Right ventricle myocardium inferior (tissue), 1 donor: ENCODE results near the gene OLIG2. TPM values are rescaled to one million over a fixed set of nuclear protein-coding genes. Genes with fewer than 3 reads are reported as not detected.

Experiments used
- ATAC-seq: fragments of 200-7000 bp; cut with Tn5 transposase; one replicate; pipeline ENCODE4 v1.9.1; 2020; ENCODE audit warnings: mild to moderate bottlenecking, moderate library complexity
- DNase-seq: peaks from one replicate; pipeline ENCODE4 v3.0.0; 2021; ENCODE audit errors: missing footprints
- intact Hi-C: fragments of 100-400 bp; cut with DNase I; formaldehyde crosslinking; loops from one replicate; pipeline ENCODE4 v1.11.0; 2022
- total RNA-seq: library from RNA; stranded (reverse); fragmentation: NEBNext Ultra II Directional; extraction: Animal tissue kit (Norgen Biotek cat#: 25700); gene quantifications from one replicate; pipeline ENCODE4 v1.2.1, GENCODE V29; 2021
- donor health status: DM: no; HTN: yes; CAD: no; lungs with severe emphysema.

OLIG2 gene
- total RNA-seq, 1 donor from 2014 or later = not detected

- intact Hi-C loops = no loop called here
- no peak for ATAC-seq
- DNase-seq = no peak
Observed at GRCh38 chr21:33057385-33057940, 31.7 kb downstream of the OLIG2 start.

GRCh38 chr21:33058527-33058926 lies 32.8 kb downstream of the OLIG2 start:
- ATAC-seq (peak; percentile 84), DNase-seq (no peak)
- intact Hi-C loops = no loop called here

DNA sequence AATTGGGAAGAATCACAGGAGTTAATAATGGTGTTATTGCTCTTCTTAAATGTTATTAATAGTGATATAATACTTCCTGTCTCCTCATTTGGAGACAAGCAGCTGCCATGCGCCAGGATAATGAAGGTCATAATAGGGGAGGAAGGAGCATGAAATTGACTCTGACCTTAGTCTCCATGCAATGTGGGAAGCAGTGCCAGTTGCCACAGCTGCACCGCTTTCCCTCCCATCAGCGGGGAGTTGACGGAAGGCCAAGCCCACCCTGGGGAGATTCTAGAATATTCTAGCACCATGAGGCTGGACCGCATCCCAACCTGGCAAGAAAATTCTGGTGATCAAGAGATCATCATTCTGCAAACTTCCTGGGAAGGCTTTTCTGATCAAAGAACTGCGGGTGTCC lies 33.2 kb downstream of the OLIG2 start:
- intact Hi-C loops = no loop called here
- DNase-seq (no peak), ATAC-seq (no peak)

DNA sequence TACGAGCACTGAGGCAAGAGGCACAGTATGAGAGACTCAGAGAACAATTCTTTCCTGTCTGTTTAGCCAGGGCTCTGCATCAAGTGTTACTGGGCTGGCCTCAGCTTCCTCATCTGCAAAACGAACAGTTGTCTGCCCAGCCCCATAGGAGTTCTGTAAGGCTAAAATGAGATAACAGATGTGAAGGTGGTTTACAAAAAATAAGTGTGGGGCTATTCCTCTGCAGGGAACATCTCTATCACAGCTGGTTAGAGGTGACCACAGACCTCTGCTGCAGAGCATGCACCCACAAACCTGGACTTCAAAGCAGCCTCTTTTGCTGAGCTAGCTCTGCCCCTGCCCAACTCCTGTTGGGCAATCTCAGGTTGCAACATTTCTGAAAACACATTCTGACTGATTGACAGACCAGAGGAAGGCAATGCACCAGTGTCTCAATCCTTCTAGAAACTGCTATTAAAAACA lies 33.7 kb downstream of the OLIG2 start:
- intact Hi-C loops = no loop called here
- ATAC-seq (peak; percentile 60), DNase-seq (no peak)

GRCh38 chr21:33061233-33061632 lies 35.5 kb downstream of the OLIG2 start:
- DNase-seq = no peak
- intact Hi-C loops = no loop called here
- ATAC-seq = no peak

DNA sequence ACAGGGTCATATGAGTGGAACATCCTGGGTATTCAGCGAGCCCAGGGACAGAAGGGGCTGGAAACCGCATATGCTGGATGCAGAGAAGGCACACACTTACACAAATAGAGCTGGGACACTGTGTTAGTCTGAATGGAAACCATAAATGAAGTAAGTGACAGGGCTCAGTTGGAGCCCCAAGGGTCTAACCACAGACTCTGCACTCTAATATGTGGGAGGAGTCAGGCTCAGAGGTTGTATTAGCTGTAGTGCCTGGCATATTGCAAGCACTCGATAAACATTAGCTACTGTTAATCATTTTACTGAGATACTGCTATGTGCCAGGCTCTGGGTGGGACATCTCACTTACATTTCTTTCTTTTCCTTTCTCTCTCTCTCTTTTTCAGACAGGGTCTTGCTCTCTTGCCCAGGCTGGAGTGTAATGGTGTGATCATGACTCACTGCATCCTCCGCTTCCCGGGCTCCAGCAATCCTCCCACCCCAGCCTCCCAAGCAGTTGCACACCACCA lies 37.7 kb downstream of the OLIG2 start:
- intact Hi-C loops = no loop called here
- ATAC-seq (no peak), DNase-seq (no peak)

- ATAC-seq (no peak), DNase-seq (no peak)
- intact Hi-C loops = no loop called here
Observed at GRCh38 chr21:33063907-33064622, 38.3 kb downstream of the OLIG2 start.

DNA sequence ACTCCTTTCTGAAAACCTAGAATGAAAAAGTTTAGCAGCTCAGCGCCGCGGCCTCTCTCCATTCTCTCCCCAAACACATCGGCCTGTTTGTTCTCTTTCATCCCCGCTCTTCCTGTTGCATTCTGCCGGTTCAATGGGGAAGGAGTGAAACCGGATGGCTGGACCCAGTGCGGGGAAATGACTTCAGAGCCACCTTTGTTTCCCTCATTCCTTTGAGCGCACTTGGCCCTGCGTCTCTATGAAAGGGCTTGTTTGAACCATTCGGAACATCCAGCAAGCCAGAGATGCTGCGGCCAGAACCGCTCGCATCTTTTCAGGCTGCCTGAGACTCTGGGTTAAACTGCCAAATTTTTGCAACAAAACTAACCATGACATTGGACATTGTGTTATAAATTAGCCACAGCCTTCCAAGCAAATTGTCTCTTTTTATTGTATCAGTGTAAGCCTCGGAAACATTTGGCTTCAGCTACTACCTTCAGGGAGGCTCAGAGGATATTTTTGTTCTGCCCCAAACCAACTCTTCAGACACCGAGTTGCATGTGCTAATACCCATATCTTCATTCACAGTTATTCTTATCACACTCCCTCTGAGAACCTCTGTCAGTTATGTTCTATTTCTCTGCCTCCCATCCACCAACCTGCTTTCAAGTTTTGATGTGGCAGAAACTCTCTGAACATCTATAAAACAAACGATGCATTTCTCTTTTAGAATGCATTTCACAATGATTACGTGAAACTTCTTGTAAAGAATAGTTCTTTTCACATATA lies 39.1 kb downstream of the OLIG2 start:
- intact Hi-C loops = no loop called here
- no peak for ATAC-seq
- DNase-seq = no peak

- DNase-seq (no peak), ATAC-seq (no peak)
- intact Hi-C loops = no loop called here
Observed at GRCh38 chr21:33067043-33067442, 41.3 kb downstream of the OLIG2 start.

- intact Hi-C loops = no loop called here
Observed at GRCh38 chr21:33067457-33067856, 41.7 kb downstream of the OLIG2 start.

GRCh38 chr21:33069243-33069642 lies 43.5 kb downstream of the OLIG2 start:
- ATAC-seq = no peak
- intact Hi-C loops = no loop called here
- DNase-seq = no peak

More at GRCh38 chr21:33067457-33067856, 41.7 kb downstream of the OLIG2 start:
- no peak for ATAC-seq
- DNase-seq = no peak

- DNase-seq (no peak), ATAC-seq (no peak)
- intact Hi-C loops = no loop called here
Observed at GRCh38 chr21:33069645-33069993, 43.9 kb downstream of the OLIG2 start.

GRCh38 chr21:33069994-33070743 lies 44.4 kb downstream of the OLIG2 start, which contains the start of gene OLIG1:
OLIG1 (plus strand) TSS chr21:33070141; CDS start chr21:33070247, 106 bp downstream.
- ATAC-seq (peak; percentile 93), DNase-seq (peak; percentile 87)
- intact Hi-C loops = loop anchor here (10.0 kb wide), 1 partner anchor 45 kb away; the partner anchor contains the start of gene OLIG2

DNA sequence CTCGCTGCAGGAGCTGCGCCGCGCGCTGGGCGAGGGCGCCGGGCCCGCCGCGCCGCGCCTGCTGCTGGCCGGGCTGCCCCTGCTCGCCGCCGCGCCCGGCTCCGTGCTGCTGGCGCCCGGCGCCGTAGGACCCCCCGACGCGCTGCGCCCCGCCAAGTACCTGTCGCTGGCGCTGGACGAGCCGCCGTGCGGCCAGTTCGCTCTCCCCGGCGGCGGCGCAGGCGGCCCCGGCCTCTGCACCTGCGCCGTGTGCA lies 44.9 kb downstream of the OLIG2 start:
- DNase-seq = no peak
- intact Hi-C loops = loop anchor here (10.0 kb wide), 1 partner anchor 46 kb away; the partner anchor contains the start of gene OLIG2
- ATAC-seq = no peak

- DNase-seq (peak; percentile 74), ATAC-seq (no peak)
- intact Hi-C loops = loop anchor here (10.0 kb wide), 1 partner anchor 46 kb away; the partner anchor contains the start of gene OLIG2
Observed at GRCh38 chr21:33070998-33071769, 45.4 kb downstream of the OLIG2 start.

GRCh38 chr21:33071770-33072306 lies 46.1 kb downstream of the OLIG2 start:
- no peak for DNase-seq
- ATAC-seq = no peak
- intact Hi-C loops = loop anchor here (10.0 kb wide), 1 partner anchor 47 kb away; the partner anchor contains the start of gene OLIG2

DNA sequence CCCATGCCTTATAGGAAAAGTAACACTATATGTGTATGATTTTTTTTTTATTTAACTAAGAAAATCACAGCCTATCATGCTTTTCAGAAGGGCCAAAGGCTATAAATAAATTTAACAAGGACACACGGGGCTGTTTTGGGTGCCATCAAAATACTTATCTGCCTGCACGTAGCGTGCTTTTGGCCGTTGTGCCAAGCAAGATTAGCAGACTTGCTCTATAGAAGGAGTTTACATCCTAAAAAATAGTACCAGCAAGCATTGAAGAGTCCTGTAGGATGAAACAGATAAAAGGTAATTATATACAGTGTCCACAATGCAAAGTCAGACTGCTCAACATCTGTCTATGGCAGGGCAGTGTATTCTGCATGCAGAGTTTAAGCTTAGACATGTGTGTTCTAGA lies 47.9 kb downstream of the OLIG2 start:
- no peak for ATAC-seq
- no peak for DNase-seq
- intact Hi-C loops = loop anchor here (10.0 kb wide), 1 partner anchor 49 kb away; the partner anchor contains the start of gene OLIG2

DNA sequence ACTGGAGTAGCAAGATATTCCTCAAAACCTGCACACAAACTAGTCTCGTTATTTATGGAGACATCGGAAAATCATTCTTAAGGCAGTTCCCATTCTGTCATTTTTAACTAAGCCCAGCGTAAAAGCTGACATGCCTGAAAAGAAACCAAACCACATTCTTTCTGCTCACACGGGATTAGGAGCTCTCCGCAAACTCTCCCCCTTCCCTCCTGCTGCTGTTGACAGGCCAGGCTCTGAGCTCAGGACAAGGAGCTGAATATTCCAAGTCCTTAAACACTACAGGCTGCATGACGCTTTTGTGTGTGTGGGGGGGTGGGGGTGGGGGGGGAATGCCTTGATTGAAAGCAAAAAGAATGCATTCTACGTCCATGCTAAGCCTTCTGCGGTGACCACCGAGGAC lies 49.4 kb downstream of the OLIG2 start:
- intact Hi-C loops = loop anchor here (10.0 kb wide), 1 partner anchor 50 kb away; the partner anchor contains the start of gene OLIG2
- ATAC-seq (no peak), DNase-seq (no peak)
